ENCODE data around the gene KIAA2012. TPM values are rescaled to one million over a fixed set of nuclear protein-coding genes. Genes with fewer than 3 reads are reported as not detected.

Gene KIAA2012
- total and polyA plus RNA-seq, 2 of the 8 experiments (the other 6 are each of a cell fraction or from before 2014, with no cell fraction given): not detected

Small RNA genes within 50 kb of the gene (small RNA-seq; reads per million reads assigned to genes)
- not detected for gene AC079354.2 (ENCODE audit: insufficient read depth)

Other genes starting within 250 kb of the KIAA2012 start
- gene FZD7, start 39.4 kb upstream of the KIAA2012 start, total RNA-seq (2021; fragmentation: NEBNext Ultra II Directional; extraction: Animal tissue kit (Norgen Biotek cat#: 25700)): 246 TPM in 2 replicates
- gene FZD7, start 39.4 kb upstream of the KIAA2012 start, polyA plus RNA-seq (2011; rRNA removed): 176 and 280 TPM in 2 replicates
- 232 and 238 TPM in 2 replicates for gene SUMO1, start 165.3 kb downstream of the KIAA2012 start, total RNA-seq (2021; fragmentation: NEBNext Ultra II Directional; extraction: Animal tissue kit (Norgen Biotek cat#: 25700))
- gene SUMO1, start 165.3 kb downstream of the KIAA2012 start, polyA plus RNA-seq (2011; rRNA removed): 43.1 and 108 TPM in 2 replicates
- 128 and 133 TPM in 2 replicates for gene NOP58, start 192.5 kb downstream of the KIAA2012 start, total RNA-seq (2021; fragmentation: NEBNext Ultra II Directional; extraction: Animal tissue kit (Norgen Biotek cat#: 25700))
- 38.9 and 41.5 TPM in 2 replicates for gene NOP58, start 192.5 kb downstream of the KIAA2012 start, polyA plus RNA-seq (2011; rRNA removed)

All from H1 (cell line).